ENCODE measurements around the gene POMT1.

- 0 out of 2 replicates have a peak, but pooled peaks have one; percentile 40 for TF ChIP-seq POLR2AphosphoS5 (IDR thresholded peaks at IDR 0.05; ENCODE audit: low read depth, low read length)
- no peak for TF ChIP-seq CTCF (IDR thresholded peaks at IDR 0.05)
- no peak for TF ChIP-seq SIN3A (IDR thresholded peaks at IDR 0.05; ENCODE audit: borderline replicate concordance, insufficient read depth, low read depth, low read length)
- TF ChIP-seq TCF7L2 (IDR thresholded peaks at IDR 0.05; ENCODE audit: low read depth, low read length) = no peak
- 0 out of 4 replicates have a peak, but pooled peaks of 1 of the 2 experiments have one; percentile 30 for TF ChIP-seq REST (IDR thresholded peaks at IDR 0.05; ENCODE audit: insufficient read depth in 1 of 2, low read depth in 2 of 2, low read length in 1 of 2)
Observed at GRCh38 chr9:131530920-131531832, 28.5 kb downstream of the POMT1 start, which contains the start of gene UCK1.
